Measurements from ENCODE around the gene POLR3C.
"Not testable (repeated sequence)": the region's sequence is repeated elsewhere in the genome, so short reads cannot be mapped to it uniquely, and the experiment has no call there.

The POLR3C gene, protein sequence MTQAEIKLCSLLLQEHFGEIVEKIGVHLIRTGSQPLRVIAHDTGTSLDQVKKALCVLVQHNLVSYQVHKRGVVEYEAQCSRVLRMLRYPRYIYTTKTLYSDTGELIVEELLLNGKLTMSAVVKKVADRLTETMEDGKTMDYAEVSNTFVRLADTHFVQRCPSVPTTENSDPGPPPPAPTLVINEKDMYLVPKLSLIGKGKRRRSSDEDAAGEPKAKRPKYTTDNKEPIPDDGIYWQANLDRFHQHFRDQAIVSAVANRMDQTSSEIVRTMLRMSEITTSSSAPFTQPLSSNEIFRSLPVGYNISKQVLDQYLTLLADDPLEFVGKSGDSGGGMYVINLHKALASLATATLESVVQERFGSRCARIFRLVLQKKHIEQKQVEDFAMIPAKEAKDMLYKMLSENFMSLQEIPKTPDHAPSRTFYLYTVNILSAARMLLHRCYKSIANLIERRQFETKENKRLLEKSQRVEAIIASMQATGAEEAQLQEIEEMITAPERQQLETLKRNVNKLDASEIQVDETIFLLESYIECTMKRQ

DNA sequence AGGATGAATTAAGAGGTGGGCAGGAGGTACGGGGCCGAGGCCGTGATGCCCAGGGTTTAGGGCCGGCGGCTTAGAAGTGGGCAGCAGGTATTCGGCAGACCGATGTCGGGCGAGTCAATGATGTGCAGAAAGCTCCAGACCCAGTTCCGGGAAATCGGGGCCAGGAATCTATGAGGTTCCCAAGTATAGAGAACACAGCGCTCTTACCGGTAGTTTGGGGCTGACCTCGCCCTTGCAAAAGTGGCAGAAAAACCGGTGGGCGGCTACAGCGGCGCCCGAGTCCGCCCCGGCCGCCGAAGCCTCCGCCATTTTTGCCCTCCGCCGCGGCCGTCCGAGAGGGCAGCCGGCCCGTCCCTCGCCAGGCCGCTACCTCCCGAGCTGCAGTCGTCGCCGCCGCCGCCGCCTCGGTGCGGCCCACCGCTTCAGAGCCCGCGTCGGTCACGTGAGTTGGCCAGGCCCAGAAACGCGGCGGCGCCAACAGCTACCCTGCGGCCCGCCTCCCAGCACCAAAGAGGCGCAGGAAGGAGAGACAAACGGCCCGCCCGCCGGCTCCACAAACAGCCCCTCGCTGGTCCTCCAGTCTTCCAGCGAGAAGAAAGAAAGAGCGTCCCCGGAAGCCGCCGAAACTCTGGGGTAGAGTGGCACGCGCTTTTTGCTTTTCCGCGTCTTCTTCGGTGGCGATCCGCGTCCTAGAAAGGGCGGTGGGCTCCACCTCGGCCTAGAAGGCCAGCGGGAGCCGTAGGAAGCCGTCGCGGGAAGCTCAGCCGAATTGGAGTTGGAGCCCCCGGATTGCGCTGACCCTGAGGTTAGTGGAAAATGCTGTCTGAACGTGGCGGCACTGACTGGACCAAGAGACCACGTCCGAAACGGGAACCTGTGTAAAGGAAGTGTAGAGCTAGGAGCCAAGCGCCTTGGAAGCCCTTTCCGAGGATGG, at the start of gene POLR3C, which contains the start of gene RNF115:
Gene POLR3C (plus strand): TSS at position 636 of the 934 bp plus-strand sequence. CDS start 1,577 bp downstream, outside the sequence.
Gene RNF115 (minus strand): TSS at position 531 of the 934 bp plus-strand sequence. CDS start 222 bp downstream, at position 309.
- DNase-seq (ENCODE audit: low read depth in 1 of 2, low spot score in 1 of 2), result peak; percentile 74 to 77

DNA sequence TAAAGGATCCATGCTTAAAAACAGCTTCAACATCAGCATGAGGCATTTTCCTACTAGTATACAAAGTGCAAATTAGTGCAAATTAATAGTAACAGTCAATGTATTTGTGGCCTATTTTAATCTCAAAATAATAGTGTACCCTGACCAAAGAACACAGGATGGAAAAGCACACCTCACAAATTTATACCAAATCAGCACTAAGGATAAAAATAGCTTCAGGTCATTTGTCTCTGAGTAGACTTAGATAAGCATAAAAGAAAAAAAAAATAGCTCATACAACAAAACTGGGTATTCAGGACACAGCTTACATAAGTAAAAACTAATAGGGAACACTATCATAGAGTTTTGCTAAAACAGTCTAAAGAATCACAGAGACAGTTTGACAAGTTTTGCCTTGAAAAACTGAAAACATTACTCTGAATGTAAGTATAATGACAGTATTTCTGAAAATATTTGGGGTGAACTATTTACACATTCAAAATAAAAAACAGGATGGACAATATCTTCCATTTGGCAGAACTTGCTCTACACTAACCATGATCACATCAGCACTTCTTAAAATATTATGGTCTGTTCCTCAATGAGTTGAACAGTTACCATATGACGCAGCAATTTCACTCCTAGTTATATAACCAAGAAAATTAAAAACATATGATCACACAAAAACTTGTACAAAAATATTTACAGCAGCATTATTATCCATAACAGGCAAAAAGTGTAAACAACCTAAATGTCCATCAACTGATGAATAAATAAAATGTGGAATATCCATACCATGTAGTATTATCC, 46.4 kb upstream of the POLR3C start:
- DNase-seq (ENCODE audit: low read depth in 1 of 2, low spot score in 1 of 2), result no peak

DNA sequence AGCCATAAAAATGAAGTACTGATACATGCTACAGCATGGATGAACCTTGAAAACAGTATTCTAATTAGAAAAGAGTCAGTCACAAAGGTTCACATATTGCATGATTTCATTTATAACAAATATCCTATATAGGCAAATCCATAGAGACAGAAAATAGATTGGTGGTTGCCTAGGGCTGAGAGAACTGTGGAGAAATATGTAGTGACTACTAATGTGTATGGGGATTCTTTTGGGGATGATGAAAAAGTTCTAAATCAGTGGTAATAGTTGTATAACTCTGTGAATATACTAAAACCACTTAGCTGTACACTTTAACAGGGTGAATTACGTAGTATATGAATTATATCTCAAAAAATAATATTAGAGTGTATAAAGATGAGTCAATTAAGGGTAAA, 45.9 kb upstream of the POLR3C start:
- no peak for DNase-seq (ENCODE audit: low read depth in 1 of 2, low spot score in 1 of 2)

DNA sequence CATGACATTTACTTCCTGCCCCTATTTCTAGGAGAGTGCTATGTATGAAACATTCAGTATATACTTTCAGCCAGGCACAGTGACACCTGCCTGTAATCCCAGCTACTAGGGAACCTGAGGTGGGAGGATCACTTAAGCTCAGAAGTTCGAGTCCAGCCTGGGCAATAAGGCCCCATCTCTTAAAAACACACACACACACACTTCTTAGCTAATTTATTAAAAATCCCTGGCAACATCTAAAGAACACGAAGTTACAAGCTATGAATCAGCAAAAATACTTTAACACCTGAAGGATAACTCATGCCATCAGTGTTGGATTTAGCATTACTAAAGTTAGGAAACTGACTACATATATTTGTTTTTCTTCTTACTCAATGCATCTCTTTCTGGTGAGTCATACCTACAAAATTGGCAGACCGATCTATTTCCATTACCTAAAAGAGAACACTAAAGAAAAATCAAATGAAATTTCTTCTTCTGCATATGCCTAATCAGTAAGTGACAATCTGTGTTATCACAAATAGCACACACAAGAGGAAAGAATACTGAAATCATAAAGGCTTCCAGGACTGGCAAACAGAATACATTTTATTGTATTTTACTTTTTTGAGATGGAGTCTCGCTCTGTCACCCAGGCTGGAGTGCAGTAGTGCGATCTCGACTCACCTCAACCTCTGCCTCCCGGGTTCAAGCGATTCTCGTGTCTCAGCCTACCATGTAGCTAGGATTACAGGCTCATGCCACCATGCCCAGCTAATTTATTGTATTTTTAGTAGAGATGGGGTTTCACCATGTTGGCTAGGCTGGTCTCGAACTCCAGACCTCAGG, 41.5 kb upstream of the POLR3C start:
- no peak for DNase-seq (ENCODE audit: low read depth in 1 of 2, low spot score in 1 of 2)

DNA sequence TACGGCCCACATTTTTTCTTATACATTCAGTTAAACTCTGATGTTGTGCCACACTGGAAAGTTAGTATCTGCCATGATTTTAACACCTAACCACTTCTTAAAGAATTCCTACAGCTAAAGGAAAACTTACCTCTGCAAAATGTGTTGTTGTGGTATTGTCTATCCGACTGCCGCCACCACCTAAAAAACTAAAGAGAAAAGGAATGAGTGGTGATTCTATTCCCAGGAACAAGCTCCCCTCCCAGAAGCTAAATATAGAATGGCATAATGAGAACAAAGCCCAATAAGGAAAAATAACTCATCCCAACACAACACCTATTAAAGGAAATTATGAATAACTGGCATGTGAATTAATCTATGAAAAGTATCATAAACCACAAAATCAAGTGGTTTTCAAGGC, 39.6 kb upstream of the POLR3C start:
- no peak for DNase-seq (ENCODE audit: low read depth in 1 of 2, low spot score in 1 of 2)

DNA sequence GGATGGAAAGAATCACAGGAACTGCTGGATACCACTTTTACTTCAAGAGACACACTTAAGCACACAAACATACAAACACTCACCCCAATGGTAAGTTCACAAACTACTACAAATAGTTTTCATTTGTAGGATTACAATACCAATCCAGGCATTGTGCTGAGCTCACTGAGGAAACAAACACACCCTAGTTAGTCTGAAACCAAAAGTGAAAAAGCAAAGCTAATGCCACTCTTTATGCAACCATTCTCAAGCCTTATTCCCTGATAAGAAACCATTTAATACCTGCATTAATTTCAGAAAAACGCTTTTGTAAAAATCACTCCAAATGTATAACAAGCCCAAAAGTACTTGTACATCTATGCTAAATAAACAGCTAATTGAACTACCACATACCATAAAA, 38.5 kb upstream of the POLR3C start:
- DNase-seq (ENCODE audit: low read depth in 1 of 2, low spot score in 1 of 2), result no peak

DNA sequence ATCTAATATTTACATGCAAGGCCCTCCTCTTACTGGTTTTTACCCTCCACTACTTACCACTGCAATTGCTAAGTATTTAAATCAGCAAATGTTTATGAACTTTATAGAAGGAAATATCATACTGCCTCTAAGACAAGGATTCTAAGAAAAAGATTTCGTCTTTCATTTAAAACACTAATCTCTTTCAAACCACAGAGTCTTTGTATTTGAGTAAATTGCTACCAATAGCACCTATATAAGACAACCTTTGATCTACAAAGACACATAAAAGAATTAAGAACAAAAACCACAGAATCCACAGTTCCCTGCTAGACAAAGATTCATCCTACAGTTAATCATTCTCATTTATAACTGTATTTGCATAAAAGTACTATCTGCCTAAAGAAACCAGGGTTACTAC, 37.7 kb upstream of the POLR3C start:
- DNase-seq (ENCODE audit: low read depth in 1 of 2, low spot score in 1 of 2), result no peak

DNA sequence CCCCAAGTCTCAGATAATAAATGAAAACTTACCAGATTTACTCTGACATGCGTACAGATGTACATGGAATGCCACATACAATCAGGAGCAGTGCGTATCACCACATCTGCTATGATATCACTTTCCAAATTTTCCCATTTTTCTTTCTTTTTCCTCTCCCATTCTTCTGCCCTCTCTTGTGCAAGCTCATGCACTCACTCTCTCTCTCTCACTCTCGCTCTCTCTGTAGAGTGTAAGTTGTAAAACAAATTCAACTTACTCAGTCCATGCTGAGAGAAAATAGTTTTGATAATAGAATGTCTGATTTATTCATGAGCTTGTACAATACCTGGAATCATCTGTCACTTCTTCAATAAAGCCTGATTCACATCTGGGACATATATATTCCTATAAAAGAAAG, 35.4 kb upstream of the POLR3C start:
- DNase-seq (ENCODE audit: low read depth in 1 of 2, low spot score in 1 of 2), result no peak

DNA sequence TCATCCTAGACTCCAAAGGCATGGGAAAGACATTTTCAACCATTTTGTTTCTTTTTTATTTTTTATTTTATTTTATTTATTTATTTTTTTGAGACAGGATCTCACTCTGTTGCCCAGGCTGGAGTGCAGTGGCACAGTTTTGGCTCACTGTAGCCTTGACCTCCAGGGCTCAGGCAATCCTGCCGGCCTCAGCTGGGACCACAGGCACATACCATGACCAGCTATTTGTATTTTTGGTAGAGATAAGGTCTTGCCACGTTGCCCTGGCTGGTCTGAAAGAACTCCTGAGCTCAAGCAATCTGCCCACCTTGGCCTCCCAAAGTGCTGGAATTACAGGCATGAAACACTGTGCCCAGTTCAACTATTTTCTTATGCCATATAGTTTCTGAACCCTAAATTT, 32.1 kb upstream of the POLR3C start:
- DNase-seq (ENCODE audit: low read depth in 1 of 2, low spot score in 1 of 2), result not testable (repeated sequence)

DNA sequence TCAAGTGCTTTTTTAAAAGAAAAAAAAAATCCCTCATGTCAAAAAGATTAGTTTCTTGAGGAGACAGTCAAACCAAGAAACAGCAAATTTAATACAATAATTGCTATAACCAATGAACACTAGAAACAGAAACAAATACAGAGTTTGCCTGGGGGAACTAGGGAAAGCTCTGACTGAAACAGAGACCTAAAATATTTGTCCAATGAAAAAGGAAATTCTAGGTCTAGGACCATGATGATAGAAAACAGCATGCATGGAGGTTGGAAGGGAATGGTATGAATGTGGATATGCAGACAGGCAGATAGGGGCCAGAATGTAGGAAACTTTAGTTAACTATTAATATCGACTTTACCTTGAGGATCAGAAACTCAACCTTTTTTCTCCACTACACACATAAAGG, 31.5 kb upstream of the POLR3C start:
- no peak for DNase-seq (ENCODE audit: low read depth in 1 of 2, low spot score in 1 of 2)

DNA sequence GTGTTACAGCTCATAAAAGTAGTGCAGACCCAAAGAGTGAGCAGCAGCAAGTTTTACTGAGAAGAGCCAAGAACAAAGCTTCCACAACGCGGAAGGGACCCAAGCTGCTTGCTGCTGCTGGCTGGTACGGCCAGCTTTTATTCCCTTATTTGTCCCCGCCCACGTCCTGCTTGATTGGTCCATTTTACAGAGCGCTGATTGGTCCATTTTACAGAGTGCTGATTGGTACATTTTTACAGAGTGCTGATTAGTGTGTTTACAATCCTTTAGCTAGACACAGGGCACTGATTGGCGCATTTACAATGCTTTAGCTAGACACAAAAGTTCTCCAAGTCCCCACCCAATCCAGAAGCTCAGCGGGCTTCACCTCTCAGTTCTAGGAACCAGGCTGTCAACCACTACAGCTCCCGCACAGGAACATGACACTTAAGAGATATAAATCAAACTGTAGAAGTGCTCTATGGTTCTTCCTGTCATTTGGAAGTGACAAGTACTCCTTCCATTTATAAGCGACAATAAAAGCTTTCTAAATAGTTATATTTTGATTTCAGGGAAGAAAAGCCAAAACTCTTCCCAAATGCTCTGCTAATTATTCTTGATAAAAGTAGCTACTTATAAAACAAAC, 28.6 kb upstream of the POLR3C start:
- no peak for DNase-seq (ENCODE audit: low read depth in 1 of 2, low spot score in 1 of 2)

DNA sequence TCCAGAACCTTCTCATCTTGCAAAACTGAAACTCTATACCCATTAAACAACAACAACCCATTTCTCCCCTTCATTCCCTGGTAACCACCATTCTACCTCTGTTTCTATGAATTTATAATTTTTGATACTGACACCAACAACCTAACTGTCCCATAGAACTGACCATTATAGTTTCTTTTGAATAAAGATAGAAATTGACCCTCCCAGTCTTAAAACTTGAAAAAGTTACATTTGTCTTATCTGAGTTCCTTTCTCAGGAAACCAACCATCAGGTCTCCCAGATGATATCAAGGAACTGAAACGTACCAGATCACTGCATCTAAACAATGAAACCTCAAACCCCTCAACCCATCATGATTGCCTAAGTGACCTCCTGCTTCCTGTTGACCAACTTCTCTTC, 27.2 kb upstream of the POLR3C start:
- no peak for DNase-seq (ENCODE audit: low read depth in 1 of 2, low spot score in 1 of 2)

DNA sequence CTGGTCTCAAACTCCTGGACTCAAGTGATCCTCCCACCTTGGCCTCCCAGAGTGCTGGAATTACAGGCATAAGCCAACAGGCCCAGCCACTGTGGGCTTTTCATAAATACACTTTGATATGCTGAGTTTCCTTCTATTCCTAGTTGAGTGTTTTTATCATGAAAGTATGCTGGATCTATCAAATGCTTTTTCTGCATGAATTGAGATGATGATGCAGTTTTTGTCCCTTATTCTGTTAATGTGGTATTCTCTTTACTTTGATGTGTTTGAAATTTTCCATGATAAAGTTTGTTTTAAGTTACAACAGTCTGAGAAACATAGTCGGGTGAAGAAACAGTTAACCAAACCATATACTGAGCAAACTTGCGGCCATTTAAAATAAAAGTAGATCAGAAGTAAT, 24.2 kb upstream of the POLR3C start:
- DNase-seq (ENCODE audit: low read depth in 1 of 2, low spot score in 1 of 2), result no peak

DNA sequence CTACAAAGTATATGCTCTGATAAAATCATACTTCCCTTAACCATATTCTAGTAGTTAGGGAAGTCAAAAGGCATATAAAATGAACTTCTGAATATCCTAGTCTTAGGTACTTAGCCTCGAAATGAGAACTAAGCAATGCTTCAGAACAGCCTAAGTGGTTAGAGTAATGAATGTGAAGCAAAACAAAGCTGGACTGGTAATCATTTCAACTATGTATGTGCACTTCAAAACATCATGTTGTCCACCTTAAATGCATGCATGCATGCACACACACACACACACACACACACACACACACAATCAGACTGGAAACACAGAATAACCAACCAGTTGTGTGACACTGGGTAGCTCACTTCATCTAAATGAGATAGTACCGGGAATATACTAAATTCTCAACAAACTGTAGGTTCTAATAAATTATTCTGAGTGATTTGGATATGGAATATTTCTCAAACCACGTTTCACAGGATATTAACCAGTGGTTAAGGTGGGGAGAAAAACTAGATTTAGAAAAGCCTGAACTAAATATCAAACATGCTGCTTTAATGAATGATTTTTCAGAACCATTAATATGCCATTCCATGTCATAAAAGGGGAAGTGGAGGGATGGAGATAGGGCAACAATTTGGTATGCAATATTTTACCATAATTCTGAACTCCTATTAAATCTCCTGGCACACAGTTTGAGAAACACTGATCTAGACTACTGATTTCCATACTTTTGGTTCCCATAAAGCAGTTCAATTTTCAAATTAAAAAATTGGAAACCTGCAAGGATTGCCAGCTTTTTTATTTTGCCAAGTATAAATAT, 19.6 kb upstream of the POLR3C start:
- no peak for DNase-seq (ENCODE audit: low read depth in 1 of 2, low spot score in 1 of 2)

DNA sequence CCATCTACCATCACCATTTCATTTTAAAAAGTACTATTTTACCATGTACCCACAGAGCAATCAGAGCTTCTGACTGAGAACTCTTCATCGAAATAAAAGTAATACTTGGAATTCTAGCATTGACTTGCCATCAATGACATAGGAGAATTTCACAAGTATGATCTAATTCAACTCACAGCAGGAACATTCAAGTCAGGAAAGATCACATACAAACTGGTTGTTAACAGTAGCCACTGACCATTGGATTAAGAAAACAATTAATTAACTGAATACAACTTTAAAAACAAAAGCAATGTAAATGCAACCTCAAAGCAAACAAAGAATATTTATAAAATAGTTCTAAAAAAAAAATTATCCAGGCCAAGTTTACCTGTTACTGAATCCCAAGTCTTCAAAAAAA, 18.9 kb upstream of the POLR3C start:
- DNase-seq (ENCODE audit: low read depth in 1 of 2, low spot score in 1 of 2), result no peak

DNA sequence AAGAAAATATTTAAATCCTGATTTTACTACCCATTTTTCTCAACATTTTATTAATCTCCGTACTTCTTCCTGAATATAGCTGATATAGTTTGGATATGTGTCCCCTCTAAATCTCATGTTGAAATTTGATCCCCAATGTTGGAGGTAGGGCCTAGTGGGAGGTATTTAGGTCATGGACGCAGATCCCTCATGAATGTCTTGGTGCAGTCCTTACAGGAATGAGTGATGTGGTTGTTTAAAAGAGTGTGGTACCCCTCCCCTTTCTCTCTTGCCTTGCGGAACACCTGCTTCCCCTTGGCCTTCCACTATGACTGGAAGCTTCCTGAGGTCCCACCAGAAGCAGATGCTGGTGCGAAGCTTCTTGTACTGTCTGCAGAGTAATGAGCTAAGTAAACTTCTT, 17.6 kb upstream of the POLR3C start:
- no peak for DNase-seq (ENCODE audit: low read depth in 1 of 2, low spot score in 1 of 2)

DNA sequence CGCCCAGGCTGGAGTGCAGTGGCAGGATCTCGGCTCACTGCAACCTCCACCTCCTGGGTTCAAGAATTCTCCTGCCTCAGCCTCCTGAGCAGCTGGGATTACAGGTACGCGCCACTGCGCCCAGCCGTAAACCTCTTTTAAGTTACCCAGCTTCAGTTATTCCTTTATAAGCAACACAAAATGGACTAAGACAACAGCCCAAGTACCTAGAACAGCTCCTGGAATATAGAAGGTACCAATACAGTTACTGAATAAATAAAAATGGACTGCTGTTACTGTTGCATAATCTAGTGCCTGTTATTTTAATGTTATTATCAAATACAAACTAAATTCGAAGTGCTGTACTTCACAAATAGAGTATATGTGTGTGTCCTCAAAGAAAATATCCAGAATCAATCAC, 17.2 kb upstream of the POLR3C start:
- no peak for DNase-seq (ENCODE audit: low read depth in 1 of 2, low spot score in 1 of 2)

DNA sequence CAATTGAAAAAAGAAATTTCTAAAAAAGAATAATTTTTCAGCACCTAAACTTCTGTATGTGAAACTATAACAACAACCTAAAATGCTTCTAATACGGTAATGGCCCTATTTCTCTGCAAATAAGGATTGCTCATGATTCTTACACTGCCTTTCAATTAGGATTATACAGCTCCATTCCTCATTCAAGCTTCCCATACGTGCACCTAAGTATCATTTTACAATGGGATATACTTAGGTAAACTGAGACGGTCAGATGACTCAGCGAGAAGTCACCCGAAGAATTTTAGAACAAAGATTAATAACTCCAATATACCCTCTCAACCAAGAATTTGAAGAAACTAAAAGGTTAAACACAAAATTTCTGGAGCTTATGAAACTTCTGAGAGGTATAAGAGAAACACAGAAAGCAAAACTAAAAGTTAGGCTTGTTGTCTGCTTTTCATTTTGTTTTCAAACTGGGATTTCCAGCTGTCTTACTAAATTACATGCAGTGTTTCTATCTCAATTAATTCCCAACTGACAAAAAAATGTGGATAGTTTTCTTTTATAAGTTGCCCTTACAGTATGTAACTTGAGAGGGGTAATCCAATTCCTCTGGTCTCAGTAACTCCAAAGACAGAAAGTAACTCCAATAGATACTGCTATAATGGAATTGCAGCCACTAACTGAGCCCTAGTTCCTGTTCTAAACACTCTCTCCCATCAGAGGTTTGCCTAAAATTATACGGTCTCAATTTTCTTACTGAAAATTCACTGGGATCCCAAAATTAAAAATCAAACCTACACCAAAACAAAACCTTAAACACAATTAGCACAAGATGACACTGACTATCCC, 10.8 kb upstream of the POLR3C start:
- not testable (repeated sequence) for DNase-seq (ENCODE audit: low read depth in 1 of 2, low spot score in 1 of 2)

Data from activated T-helper 1 cell treated with anti-CD3 and anti-CD28 coated beads, Interleukin-2, amount 50 U/mL, for 16 hours (primary cell).